ENCODE measurements around the gene NTNG1.

NTNG1 gene

DNA sequence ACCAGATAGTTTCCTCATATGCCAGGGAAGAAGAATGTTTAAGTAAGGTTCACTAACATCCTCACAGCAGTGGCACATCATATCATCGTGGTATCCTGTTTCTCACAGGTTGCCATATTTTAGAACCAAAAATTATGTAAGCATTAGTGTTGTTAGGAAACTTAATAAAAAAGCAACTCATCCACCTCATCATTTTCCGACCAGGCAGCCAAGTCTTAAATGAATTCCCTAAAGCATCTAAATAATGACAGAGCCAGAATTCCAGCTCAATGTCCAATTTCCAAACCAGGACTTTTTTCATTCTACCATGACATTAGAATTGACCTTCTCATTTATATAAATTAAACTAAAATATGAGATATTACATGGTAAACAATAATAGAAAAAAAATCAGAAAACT, 272.7 kb downstream of the NTNG1 start:
- DNase-seq (ENCODE audit: low read depth) = no peak

DNA sequence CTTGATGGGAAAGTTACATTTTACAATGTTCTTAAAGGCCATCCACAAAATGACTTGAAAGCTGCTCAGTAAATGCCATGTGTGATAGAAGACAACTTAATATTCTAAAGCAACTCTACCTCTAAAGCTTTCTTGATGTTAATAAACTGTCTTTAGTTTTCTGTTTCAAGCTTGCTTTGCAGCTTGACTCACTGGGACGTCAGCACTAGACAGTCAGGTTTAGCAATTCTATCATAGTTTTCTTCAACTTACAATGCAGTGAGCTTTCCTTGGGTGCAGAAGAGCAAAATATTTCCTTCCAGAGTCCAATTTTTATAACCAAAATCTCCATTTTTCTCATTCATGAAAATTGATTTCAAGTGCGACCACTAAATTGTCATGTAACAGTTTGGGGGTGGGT, 273.1 kb downstream of the NTNG1 start:
- no peak for DNase-seq (ENCODE audit: low read depth)

DNA sequence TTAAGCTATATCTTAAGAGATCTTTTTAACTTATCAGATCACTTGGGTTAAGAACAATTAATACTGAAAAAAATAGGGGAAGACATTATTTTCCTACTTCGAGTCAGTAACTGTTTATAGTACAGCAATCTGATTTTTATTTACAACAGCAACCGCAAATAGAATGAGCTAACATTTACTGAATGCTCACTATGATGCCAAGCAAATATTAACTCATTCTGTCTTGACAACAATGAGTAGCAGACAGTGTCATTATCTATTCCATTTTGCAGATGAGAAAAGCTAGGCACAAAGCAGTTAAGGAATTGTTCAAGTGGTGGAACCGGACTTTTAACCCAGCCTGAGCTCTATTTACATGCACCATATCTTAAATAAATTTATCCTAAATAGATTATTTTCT, 273.7 kb downstream of the NTNG1 start:
- no peak for DNase-seq (ENCODE audit: low read depth)

DNA sequence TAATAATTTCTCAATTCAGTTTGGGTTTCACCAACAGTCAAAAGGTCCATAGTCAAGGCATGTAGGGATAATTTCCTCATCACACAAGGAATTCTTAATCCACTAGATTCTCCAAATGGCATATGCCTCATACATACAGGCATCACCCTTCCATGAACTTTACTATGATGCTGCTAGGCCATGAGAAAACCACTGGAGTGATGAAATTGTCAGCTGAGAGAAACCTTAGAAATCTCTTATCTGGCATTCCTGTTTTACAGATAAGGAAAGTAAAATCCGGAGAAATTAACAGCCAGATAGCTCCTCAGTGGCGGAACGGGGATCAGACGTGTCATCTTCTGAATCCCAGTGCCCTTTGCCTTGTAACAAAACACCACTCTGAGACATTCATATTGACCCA, 274.4 kb downstream of the NTNG1 start:
- no peak for DNase-seq (ENCODE audit: low read depth)

DNA sequence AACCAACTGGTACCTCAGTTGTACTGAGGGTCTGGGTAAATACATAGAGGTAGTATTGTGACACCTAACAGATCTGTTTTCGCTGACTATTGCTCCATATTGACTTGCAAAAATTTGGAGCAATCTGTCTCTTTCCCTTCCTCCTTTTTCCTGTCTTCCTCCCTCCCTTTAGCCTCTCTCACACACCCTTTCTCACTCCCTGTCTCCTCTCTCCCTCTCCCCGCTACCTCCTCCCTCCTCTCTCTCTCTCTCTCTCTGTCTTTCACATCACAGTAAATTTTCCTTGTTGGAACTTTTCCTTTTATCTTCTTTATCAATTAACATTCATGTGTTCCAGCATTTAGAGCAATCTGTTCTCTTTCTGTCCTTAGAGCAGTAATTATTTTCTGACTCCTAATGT, 278.2 kb downstream of the NTNG1 start:
- no peak for DNase-seq (ENCODE audit: low read depth)

DNA sequence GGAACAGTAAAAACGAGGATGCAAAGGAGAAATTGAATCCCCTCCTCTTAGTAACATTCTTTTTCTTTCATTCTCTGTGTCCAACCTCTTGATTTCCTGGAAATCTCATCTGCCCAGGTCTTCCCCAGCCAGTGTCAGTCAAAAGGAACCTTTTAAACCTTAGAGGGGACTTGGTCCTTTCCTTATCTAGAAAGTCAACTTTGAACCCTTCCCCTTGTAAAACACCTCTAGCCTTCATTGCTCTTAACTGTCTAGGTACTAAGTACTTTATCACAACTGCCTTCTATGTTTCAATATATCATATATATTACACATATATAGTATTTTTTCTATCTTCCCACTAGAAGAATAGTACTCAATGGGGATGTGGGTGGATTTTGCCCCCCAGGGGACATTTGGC, 282.1 kb downstream of the NTNG1 start:
- DNase-seq (ENCODE audit: low read depth) = no peak

DNA sequence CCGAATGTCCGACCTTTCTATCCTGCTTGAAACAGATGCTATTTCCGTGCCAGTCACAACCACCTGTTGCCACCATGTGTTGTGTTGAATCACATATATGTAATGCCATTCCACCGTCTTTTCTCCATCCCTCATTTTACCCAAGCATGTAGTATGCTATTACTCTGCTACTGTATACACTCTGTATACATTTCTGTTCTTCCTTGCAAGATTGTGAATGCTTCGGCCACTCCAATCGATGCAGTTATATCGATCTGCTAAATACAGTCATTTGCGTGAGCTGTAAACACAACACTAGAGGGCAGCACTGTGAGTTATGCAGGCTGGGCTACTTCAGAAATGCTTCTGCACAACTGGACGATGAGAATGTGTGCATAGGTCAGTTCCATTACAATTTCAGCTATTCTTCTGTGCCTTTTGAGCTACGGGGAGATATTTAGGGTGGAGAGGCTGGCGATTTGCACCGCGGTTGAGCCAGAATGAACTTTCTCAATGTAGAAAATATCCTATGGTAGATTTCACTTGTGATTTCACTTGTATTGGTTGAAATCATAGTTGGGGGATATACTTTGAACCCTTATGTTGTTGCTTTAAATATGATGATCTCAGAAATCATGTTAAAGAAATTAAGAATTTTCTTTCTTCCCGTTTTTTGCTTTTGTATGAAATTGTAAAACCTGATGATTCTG, 289.8 kb downstream of the NTNG1 start:
- DNase-seq (ENCODE audit: low read depth) = no peak

DNA sequence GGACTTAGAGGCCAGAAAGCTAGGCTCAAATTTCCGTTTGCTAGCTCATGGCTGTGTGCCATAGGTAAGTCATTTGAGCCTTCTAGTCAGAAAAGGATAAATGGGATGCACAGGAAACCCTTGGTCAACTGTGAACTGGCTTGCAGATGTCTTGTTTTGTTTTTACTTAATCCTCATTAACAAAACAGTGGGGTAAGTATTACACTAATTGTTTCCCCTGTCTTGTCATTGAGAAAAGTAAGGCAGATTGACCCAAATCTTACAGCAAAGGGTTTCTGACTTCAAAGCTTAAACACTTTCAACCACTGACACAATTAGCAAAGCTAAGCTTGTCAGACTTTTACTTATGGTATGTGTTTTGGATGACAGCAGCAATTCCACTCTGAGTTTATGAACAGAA, 291.3 kb downstream of the NTNG1 start:
- DNase-seq (ENCODE audit: low read depth) = no peak

DNA sequence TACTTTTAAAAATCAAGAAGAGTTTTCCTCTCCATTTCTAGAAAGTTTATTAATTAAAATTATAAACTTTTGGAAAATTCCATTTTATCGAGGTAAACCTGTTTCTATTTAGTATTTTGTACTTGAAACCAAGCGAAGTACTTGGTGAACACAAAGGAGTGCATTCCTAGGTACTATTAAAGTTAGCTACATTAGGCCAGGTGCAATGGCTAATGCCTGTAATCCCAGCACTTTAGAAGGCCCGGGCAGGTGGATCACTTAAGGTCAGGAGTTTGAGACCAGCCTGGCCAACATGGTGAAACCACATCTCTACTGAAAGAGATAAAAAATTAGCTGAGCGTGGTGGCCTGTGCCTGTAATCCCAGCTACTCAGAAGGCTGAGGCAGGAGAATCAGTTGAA, 292.2 kb downstream of the NTNG1 start:
- no peak for DNase-seq (ENCODE audit: low read depth)

DNA sequence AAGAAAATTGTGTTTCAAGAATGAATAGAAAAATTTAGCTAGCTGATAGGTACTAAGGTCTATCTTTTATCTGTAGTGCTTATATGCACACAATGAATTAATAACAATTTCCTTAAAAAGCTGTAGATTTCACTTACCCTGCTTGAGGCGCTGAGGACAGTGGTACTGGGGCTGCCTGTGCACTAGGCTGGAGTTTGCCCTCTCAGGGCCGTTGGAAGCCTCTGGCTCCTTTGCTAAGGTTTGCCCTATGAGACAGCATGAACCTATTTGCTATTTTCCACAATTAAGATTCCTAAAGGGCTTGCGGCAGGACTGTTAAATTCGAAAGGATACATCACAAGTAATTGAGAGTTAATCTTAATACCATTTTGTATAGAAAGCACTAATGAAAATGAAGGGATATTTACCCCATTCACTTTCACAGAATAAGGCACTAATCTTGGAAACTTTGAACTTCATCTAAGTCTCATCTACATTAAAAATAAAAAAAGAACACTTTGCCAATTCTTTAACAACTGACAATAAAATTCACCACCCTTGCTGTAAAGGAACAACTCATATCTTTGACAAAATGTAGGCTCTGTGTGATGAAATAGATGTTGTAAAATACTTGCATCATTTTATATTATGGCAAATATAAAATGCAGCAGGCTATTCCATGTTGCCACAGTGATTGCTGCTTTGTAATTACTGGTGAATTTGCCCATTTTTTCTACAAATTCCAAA, 293.0 kb downstream of the NTNG1 start:
- no peak for DNase-seq (ENCODE audit: low read depth)

DNA sequence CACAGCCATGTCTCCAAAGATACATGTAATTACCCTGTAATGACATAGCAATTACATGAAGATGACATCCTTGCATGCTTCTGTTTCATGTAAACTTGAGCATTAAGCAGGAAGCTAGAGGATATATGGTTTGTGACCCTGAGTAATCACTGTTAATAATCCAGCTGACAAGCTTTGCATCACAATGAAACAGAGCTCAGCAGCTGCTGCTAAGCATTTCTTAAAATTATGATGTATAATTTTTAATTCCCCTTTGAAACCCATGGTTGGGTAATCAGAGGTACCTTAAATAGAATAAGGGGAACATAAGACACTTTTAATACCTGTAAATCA, 293.5 kb downstream of the NTNG1 start:
- no peak for DNase-seq (ENCODE audit: low read depth)

DNA sequence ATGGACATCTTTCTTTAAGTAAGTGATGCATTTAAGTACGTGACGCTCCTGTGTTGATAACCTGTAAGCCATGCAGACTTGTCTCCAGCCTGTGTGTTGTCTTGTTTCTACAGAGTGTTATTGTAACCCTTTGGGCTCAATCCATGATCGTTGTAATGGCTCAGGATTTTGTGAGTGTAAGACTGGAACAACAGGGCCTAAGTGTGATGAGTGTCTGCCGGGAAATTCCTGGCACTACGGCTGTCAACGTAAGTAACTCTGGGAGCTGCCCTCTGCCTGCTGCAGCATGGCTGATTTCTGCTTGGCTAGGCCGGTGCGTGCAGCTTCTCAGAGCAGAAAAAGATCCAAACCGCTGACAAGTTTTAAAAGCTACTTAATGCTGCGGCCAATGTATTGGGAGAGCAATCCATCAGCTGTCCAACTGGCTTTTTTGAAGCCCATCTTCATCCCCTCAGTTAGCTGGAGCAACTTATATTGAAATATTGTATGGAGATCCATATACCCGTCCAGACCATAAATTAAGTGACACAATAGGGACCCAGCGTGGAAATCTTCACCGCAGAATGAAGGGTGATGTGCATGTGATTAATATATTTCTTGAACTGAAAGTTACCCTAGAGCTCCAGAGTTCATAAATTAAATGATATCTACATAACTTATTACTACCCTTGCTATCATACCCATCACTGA, 295.9 kb downstream of the NTNG1 start:
- DNase-seq (ENCODE audit: low read depth) = no peak

DNA sequence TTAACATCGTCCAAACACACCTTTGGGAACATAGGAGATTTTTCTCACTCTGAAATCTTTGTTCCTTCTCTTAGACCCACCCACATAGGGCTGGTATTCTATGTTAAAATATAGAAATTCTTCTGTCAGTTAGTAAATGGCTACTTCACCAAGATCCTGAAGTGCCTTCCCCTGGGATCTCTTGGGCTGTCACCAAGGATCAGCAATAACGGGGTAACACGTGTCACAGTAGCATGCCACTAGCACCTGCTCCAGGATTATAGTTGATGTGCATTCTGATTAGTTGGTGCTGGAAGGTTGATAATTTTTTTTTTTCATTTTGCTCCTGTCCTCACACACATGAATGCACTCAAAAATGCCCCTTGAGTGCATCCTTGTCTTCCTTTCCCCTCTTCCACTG, 298.7 kb downstream of the NTNG1 start:
- no peak for DNase-seq (ENCODE audit: low read depth)

DNA sequence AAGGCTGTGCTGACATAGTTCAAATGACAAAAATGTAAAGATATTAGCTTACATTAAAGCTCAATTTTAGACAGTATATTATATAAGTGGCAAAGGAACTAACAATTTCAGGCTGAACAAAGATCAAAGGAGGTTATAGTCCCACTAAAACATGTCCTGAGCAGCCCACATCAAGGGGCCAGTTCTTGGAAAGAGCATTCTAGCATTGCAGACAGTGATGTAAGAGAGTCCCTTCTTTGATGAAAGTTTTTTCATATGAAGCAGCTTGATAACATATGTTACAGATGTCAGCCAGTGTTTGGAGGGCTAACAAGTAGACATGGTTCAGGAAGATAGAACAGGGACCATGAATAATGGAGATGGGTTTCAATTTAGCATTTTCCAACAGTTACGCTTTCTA, 301.7 kb downstream of the NTNG1 start:
- DNase-seq (ENCODE audit: low read depth) = no peak

DNA sequence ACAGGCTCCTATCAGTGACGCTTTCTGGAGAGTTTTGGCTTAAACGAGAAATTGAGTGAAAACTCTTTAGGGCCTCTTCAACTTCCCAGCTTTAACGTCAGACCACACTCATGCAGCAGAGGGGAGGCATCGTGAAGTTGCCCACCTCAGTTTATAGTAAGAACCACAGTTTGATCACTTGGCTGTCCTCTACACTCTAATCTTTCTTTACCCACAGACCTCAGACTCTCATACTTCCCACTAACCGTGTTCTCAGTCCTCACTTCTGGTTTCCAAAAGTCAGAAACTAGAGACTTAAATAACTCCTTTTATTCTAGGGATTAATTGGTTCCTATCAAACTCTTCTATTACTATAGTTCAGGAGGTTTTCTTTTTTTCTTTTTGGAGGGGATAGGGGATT, 302.2 kb downstream of the NTNG1 start:
- no peak for DNase-seq (ENCODE audit: low read depth)

DNA sequence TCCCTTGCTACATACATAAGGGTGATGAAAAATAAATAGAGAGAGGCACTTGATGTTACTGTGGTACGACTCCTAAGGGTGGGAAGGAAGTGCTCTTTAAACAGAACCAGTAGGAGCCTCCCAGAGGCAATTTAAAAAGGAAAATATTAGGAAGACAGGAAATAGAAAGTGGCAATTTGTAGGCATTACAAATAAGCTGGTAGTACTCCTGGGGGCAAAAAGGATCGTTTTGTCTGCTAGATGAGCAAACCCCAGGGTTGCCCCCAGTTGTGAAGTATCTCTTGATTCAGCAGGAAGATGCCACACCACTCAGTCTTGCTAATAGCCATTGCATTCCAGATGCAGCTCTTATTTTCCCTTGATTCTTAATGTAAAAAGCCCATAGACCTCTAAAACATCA, 303.0 kb downstream of the NTNG1 start:
- DNase-seq (ENCODE audit: low read depth) = no peak

DNA sequence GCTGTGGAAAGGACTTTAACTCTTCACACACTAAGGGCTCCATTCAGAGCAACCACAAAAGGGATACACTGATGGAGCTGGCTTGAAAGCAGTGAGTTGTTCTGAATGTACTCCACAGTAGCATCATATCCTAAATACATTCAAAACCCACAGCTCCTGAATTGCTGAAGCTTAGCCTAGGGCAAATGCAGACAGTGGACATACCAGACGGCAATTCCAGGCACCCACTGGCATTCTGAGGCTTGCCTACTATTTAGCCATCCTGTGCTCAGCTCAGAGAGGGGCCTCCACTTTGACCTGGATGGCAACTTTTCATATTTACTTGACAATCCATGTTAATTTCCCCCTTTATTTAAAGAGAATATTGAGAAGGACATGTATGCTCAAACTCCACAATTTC, 303.5 kb downstream of the NTNG1 start:
- no peak for DNase-seq (ENCODE audit: low read depth)

DNA sequence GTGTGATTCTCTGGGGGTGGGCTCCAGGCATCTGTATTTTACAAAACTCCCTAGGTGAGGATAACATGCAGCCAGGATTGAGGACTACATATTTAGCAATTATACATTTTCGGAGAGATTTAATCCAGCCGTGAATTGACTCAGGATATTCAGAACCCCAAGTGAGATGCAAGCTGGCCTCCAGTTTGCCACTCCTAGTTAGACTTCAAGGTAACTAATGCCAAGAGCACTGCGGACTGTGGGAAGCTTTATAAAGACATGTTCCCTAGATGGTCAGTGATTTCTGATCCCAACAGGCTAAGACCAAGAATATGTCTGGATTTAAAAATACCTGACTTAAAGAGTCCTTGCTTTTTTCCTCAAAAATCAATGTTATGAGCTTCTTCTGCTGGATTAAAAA, 308.5 kb downstream of the NTNG1 start:
- DNase-seq (ENCODE audit: low read depth) = no peak

DNA sequence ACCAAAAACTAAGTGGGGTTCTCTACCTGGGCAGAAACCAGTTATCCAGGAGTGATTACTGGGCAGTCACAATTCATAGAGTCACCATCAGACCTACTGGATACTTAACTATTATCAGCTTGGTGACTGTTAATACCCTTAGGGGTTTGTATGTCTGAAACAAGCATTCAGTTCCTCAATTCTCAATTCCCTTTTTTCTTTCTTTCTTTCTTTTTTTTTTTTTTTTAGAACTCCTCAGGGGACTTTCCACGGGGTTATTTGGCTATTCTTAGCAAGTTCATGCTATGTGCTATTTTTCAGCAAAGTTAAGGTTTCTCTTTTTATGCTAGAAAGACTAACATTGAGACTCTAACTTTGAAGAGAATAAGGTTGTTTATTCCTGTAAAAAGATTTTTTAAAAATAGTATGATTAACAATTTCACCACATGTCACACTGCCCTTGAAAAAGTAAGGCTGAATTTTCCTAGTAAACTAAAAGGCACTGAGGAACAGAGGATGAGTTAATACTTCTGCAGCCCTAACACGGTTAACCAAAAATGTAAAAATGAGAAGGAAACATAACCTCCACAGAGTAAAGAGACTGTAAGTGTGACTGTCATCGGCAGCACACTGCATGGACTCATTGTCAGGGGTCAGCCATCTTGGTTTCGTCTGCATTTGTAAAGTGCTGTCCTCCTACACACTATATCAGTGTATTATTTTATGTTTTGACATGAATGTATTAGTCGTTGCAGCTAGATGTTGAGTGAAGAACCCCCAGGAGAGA, 310.2 kb downstream of the NTNG1 start:
- DNase-seq (ENCODE audit: low read depth) = no peak

DNA sequence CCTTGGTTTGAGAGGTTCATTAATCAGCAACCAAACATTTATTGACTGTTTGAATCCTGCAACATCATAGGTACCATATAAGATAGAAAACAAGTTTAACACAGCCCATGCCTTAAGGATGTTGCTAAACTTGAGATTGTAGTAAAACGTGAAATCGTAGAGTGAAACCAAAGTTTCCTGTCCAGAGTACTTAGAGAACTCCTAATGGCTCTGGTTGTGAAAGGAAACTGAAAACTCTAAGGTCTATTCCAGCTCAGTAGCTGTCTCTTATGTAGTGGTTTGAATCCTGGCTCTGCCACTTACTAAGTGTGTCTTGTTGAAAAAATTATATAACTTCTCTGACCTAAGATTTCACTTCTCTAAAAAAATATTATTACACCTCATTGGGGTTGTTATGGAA, 310.9 kb downstream of the NTNG1 start:
- no peak for DNase-seq (ENCODE audit: low read depth)

DNA sequence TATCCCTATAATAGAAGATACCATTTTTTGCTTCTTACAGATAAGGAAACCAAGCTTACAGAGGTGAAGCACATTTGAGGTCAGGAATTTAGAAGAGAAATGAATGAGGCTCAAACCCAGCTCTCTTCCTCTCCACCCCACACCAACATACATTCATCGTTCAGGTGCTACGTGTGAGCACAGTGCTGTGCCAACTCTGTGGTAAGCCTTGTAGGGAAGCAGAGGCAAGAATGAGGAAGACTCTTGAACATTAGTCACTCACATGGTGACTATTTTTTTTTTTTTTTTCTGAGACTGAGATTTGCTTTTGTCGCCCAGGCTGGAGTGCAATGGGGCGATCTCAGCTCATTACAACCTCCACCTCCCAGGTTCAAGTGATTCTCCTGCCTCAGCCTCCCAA, 314.0 kb downstream of the NTNG1 start:
- DNase-seq (ENCODE audit: low read depth) = no peak

DNA sequence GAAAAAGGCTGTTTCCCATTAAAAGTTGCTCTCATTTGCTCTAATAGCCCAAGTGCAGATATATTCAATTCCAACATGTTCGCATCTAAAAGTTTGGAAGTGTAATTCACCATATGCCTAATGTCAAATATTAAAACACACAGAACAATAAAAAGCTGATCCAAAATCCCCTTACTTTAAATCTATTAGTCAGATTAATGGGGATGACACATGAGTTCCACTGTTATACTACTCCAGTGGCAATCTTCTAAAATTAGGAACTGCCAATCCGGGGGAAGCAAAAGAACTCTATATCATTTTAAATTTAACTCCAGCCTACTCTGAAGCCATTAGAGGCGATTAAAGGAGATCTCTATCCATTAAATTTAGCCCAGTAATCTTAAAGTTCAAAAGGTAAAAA, 317.1 kb downstream of the NTNG1 start:
- no peak for DNase-seq (ENCODE audit: low read depth)
